ENCODE results near the gene KRTAP1-1. TPM values are rescaled to one million over a fixed set of nuclear protein-coding genes. Genes with fewer than 3 reads are reported as not detected.
"Not testable (repeated sequence)": the region's sequence is repeated elsewhere in the genome, so short reads cannot be mapped to it uniquely, and the experiment has no call there.

The KRTAP1-1 gene
- total and polyA plus RNA-seq, 2 of the 8 experiments (the other 6 are each of a cell fraction or from before 2014, with no cell fraction given): not detected

- CTCF ChIA-PET (ENCODE audit: partially characterized antibody); H4K5ac ChIP-seq (ENCODE audit: insufficient read length, low read depth, low read length); H3K14ac ChIP-seq (ENCODE audit: insufficient read length); H3K79me2 ChIP-seq (ENCODE audit: control insufficient read depth in 1 of 2, insufficient read depth in 2 of 2, low read length in 2 of 2); H2BK20ac ChIP-seq (ENCODE audit: low read length); H3K4me3 ChIP-seq (ENCODE audit: extremely low read depth in 1 of 4, insufficient read depth in 2 of 4, low read depth in 3 of 4, low read length in 4 of 4); H3K36me3 ChIP-seq (ENCODE audit: control insufficient read depth in 2 of 4, insufficient read depth in 4 of 4, low read length in 3 of 4); H4K20me1 ChIP-seq (replicated peaks in 1 of 2; ENCODE audit: control insufficient read depth in 1 of 2, insufficient read depth in 2 of 2, low read length in 2 of 2); H2BK5ac ChIP-seq (ENCODE audit: low read depth, low read length); H3K4me1 ChIP-seq (replicated peaks in 1 of 4; ENCODE audit: control insufficient read depth in 3 of 4, insufficient read depth in 4 of 4, low read length in 3 of 4); H3K4me2 ChIP-seq (ENCODE audit: insufficient read depth in 1 of 2, low read depth in 2 of 2, low read length in 2 of 2); DNase-seq (ENCODE audit: low read depth in 1 of 2, low spot score in 2 of 2); POLR2A ChIA-PET (ENCODE audit: partially characterized antibody); H2BK120ac ChIP-seq (replicated peaks; ENCODE audit: low read depth, low read length); H2BK15ac ChIP-seq (ENCODE audit: low read length); H3K27ac ChIP-seq (ENCODE audit: low read depth, low read length); FAIRE-seq; H3K23ac ChIP-seq (ENCODE audit: insufficient read length); H3K23me2 ChIP-seq (ENCODE audit: low read depth, low read length); H2AK5ac ChIP-seq (ENCODE audit: low read depth, low read length); H3K27me3 ChIP-seq (replicated peaks in 1 of 4; ENCODE audit: control insufficient read depth in 3 of 4, extremely low read depth in 1 of 4, insufficient read depth in 3 of 4, low read length in 3 of 4); H2BK12ac ChIP-seq (ENCODE audit: low read depth, low read length); H3K9ac ChIP-seq (replicated peaks in 1 of 4; ENCODE audit: extremely low read depth in 1 of 4, low read depth in 3 of 4, low read length in 3 of 4); H3K4ac ChIP-seq (replicated peaks; ENCODE audit: insufficient read length, low read depth, low read length); H3K56ac ChIP-seq (replicated peaks; ENCODE audit: insufficient read length, low read depth, low read length); H2AFZ ChIP-seq (ENCODE audit: low read length); H4K8ac ChIP-seq (ENCODE audit: extremely low read depth, insufficient read depth, low read length); H4K91ac ChIP-seq (replicated peaks; ENCODE audit: insufficient read length, low read length); H3K18ac ChIP-seq (ENCODE audit: extremely low read depth, low read length); H3K9me3 ChIP-seq (ENCODE audit: insufficient read depth in 2 of 2, low read depth in 1 of 2, low read length in 1 of 2); H3K79me1 ChIP-seq (ENCODE audit: low read depth, low read length): not testable (repeated sequence)
- WGBS, 2 experiments (ENCODE audit: extremely low coverage in 1 of 2, insufficient coverage in 1 of 2, insufficient read length in 1 of 2, insufficient replicate concordance in 2 of 2, low coverage in 1 of 2, low lambda C conversion rate in 2 of 2, missing lambda C conversion rate in 1 of 2): 100% methylated on average over 1 of the region's 6 CpGs; no CpG with 5 or more reads in 1 of the 2 experiments
These were observed 13.9 kb upstream of the KRTAP1-1 start, which contains the start of gene KRTAP2-2 for GRCh38 chr17:41055130-41055529. KRTAP2-2 (minus strand) TSS chr17:41055230; CDS start chr17:41055211, 19 bp downstream.

GRCh38 chr17:41054556-41054955 is 13.3 kb upstream of the KRTAP1-1 start:
- H2AK5ac ChIP-seq (ENCODE audit: low read depth, low read length); H3K14ac ChIP-seq (ENCODE audit: insufficient read length); H4K8ac ChIP-seq (ENCODE audit: extremely low read depth, insufficient read depth, low read length); H3K4me3 ChIP-seq (ENCODE audit: extremely low read depth in 1 of 4, insufficient read depth in 2 of 4, low read depth in 3 of 4, low read length in 4 of 4); H4K91ac ChIP-seq (replicated peaks; ENCODE audit: insufficient read length, low read length); H3K23me2 ChIP-seq (ENCODE audit: low read depth, low read length); H4K5ac ChIP-seq (ENCODE audit: insufficient read length, low read depth, low read length); POLR2A ChIA-PET (ENCODE audit: partially characterized antibody); H3K27ac ChIP-seq (ENCODE audit: low read depth, low read length); H3K23ac ChIP-seq (ENCODE audit: insufficient read length); H3K18ac ChIP-seq (ENCODE audit: extremely low read depth, low read length); H2BK15ac ChIP-seq (ENCODE audit: low read length); H3K4me1 ChIP-seq (replicated peaks in 1 of 4; ENCODE audit: control insufficient read depth in 3 of 4, insufficient read depth in 4 of 4, low read length in 3 of 4); FAIRE-seq; H3K27me3 ChIP-seq (replicated peaks in 1 of 4; ENCODE audit: control insufficient read depth in 3 of 4, extremely low read depth in 1 of 4, insufficient read depth in 3 of 4, low read length in 3 of 4); H3K36me3 ChIP-seq (ENCODE audit: control insufficient read depth in 2 of 4, insufficient read depth in 4 of 4, low read length in 3 of 4); H2BK12ac ChIP-seq (ENCODE audit: low read depth, low read length); CTCF ChIA-PET (ENCODE audit: partially characterized antibody); H2AFZ ChIP-seq (ENCODE audit: low read length); H3K56ac ChIP-seq (replicated peaks; ENCODE audit: insufficient read length, low read depth, low read length); H2BK5ac ChIP-seq (ENCODE audit: low read depth, low read length); H2BK20ac ChIP-seq (ENCODE audit: low read length); H3K79me2 ChIP-seq (ENCODE audit: control insufficient read depth in 1 of 2, insufficient read depth in 2 of 2, low read length in 2 of 2); H3K9me3 ChIP-seq (ENCODE audit: insufficient read depth in 2 of 2, low read depth in 1 of 2, low read length in 1 of 2); H3K79me1 ChIP-seq (ENCODE audit: low read depth, low read length); DNase-seq (ENCODE audit: low read depth in 1 of 2, low spot score in 2 of 2); H3K4me2 ChIP-seq (ENCODE audit: insufficient read depth in 1 of 2, low read depth in 2 of 2, low read length in 2 of 2); H2BK120ac ChIP-seq (replicated peaks; ENCODE audit: low read depth, low read length); H4K20me1 ChIP-seq (replicated peaks in 1 of 2; ENCODE audit: control insufficient read depth in 1 of 2, insufficient read depth in 2 of 2, low read length in 2 of 2); H3K4ac ChIP-seq (replicated peaks; ENCODE audit: insufficient read length, low read depth, low read length); H3K9ac ChIP-seq (replicated peaks in 1 of 4; ENCODE audit: extremely low read depth in 1 of 4, low read depth in 3 of 4, low read length in 3 of 4): not testable (repeated sequence)
- 99% methylated on average over 7 of the region's 9 CpGs; no CpG with 5 or more reads in 1 of the 2 experiments for WGBS, 2 experiments (ENCODE audit: extremely low coverage in 1 of 2, insufficient coverage in 1 of 2, insufficient read length in 1 of 2, insufficient replicate concordance in 2 of 2, low coverage in 1 of 2, low lambda C conversion rate in 2 of 2, missing lambda C conversion rate in 1 of 2)

Data from H1 (cell line).